Measurements from ENCODE around the gene SEBOX. TPM values are rescaled to one million over a fixed set of nuclear protein-coding genes. Genes with fewer than 3 reads are reported as not detected.

The SEBOX gene
- not detected in 2 replicates for total RNA-seq

- TF ChIP-seq CTCF (IDR thresholded peaks at IDR 0.05; ENCODE audit: insufficient read depth, low read depth, low read length) = no peak
- no peak for DNase-seq (ENCODE audit: low read depth)
- H3K4me3 ChIP-seq (ENCODE audit: low read depth, low read length) = no peak within 1 kb of the TSS
Observed at GRCh38 chr17:28364665-28365363, at the start of gene SEBOX. SEBOX (minus strand) TSS chr17:28365199; CDS start chr17:28365151, 48 bp downstream.

GRCh38 chr17:28413804-28414203 is 48.8 kb upstream of the SEBOX start:
- no peak for TF ChIP-seq CTCF (IDR thresholded peaks at IDR 0.05; ENCODE audit: insufficient read depth, low read depth, low read length)
- H3K4me3 ChIP-seq (ENCODE audit: low read depth, low read length) = no peak overlapping the region
- DNase-seq (ENCODE audit: low read depth) = no peak

GRCh38 chr17:28412099-28412498 is 47.1 kb upstream of the SEBOX start:
- TF ChIP-seq CTCF (IDR thresholded peaks at IDR 0.05; ENCODE audit: insufficient read depth, low read depth, low read length) = no peak
- H3K4me3 ChIP-seq (ENCODE audit: low read depth, low read length) = no peak overlapping the region
- DNase-seq (ENCODE audit: low read depth) = peak; percentile 8

GRCh38 chr17:28407974-28408306 is 42.9 kb upstream of the SEBOX start:
- no peak for TF ChIP-seq CTCF (IDR thresholded peaks at IDR 0.05; ENCODE audit: insufficient read depth, low read depth, low read length)
- no peak for DNase-seq (ENCODE audit: low read depth)
- H3K4me3 ChIP-seq (ENCODE audit: low read depth, low read length) = no peak overlapping the region

GRCh38 chr17:28407130-28407973 is 42.4 kb upstream of the SEBOX start:
- no peak overlapping the region for H3K4me3 ChIP-seq (ENCODE audit: low read depth, low read length)
- DNase-seq (ENCODE audit: low read depth) = no peak
- TF ChIP-seq CTCF (IDR thresholded peaks at IDR 0.05; ENCODE audit: insufficient read depth, low read depth, low read length) = no peak

- TF ChIP-seq CTCF (IDR thresholded peaks at IDR 0.05; ENCODE audit: insufficient read depth, low read depth, low read length) = no peak
- DNase-seq (ENCODE audit: low read depth) = peak; percentile 23
Observed at GRCh38 chr17:28406473-28406814, 41.4 kb upstream of the SEBOX start.

More at GRCh38 chr17:28406473-28406814, 41.4 kb upstream of the SEBOX start:
- peak overlapping the region; percentile 71 for H3K4me3 ChIP-seq (ENCODE audit: low read depth, low read length)
